ENCODE data around the gene KLF13.

The KLF13 gene

GRCh38 chr15:31323627-31324026 lies 3.0 kb upstream of the KLF13 start:
- peaks cover 3% of the 10 kb centered on the region for H3K9me3 ChIP-seq (ENCODE audit: control insufficient read depth, insufficient read depth, low read length)
- H3K4me1 ChIP-seq (ENCODE audit: control insufficient read depth, insufficient read depth, low read length), result peaks cover 14% of the 10 kb centered on the region
- H3K9ac ChIP-seq (ENCODE audit: low read depth, low read length), result no peak overlapping the region
- H3K4me3 ChIP-seq (ENCODE audit: low read depth, low read length), result no peak overlapping the region
- no peaks in the 10 kb centered on the region for H3K36me3 ChIP-seq (ENCODE audit: control insufficient read depth, insufficient read depth, low read length)
- H3K27me3 ChIP-seq (ENCODE audit: control insufficient read depth, insufficient read depth, low read length), result peaks cover 17% of the 10 kb centered on the region

GRCh38 chr15:31324186-31324585 lies 2.4 kb upstream of the KLF13 start:
- Histone ChIP-seq H3K27me3 (ENCODE audit: control insufficient read depth, insufficient read depth, low read length) (peaks cover 17% of the 10 kb centered on the region), H3K9ac (ENCODE audit: low read depth, low read length) (no peak overlapping the region), H3K4me1 (ENCODE audit: control insufficient read depth, insufficient read depth, low read length) (peaks cover 12% of the 10 kb centered on the region), H3K4me3 (ENCODE audit: low read depth, low read length) (no peak overlapping the region), H3K9me3 (ENCODE audit: control insufficient read depth, insufficient read depth, low read length) (peaks cover 3% of the 10 kb centered on the region), H3K36me3 (ENCODE audit: control insufficient read depth, insufficient read depth, low read length) (no peaks in the 10 kb centered on the region)

- Histone ChIP-seq H3K4me1 (ENCODE audit: control insufficient read depth, insufficient read depth, low read length) (peaks cover 9% of the 10 kb centered on the region), H3K9ac (ENCODE audit: low read depth, low read length) (peak overlapping the region; percentile 54), H3K36me3 (ENCODE audit: control insufficient read depth, insufficient read depth, low read length) (no peaks in the 10 kb centered on the region), H3K9me3 (ENCODE audit: control insufficient read depth, insufficient read depth, low read length) (peaks cover 3% of the 10 kb centered on the region), H3K27me3 (ENCODE audit: control insufficient read depth, insufficient read depth, low read length) (peaks cover 17% of the 10 kb centered on the region), H3K4me3 (ENCODE audit: low read depth, low read length) (peak overlapping the region; percentile 66)
These were observed 1.6 kb upstream of the KLF13 start for GRCh38 chr15:31324806-31325594.

GRCh38 chr15:31325595-31326155 lies 960 bp upstream of the KLF13 start:
- H3K4me1 ChIP-seq (ENCODE audit: control insufficient read depth, insufficient read depth, low read length), result peaks cover 13% of the 10 kb centered on the region
- peak overlapping the region; percentile 66 for H3K4me3 ChIP-seq (ENCODE audit: low read depth, low read length)
- H3K9ac ChIP-seq (ENCODE audit: low read depth, low read length), result peak overlapping the region; percentile 54
- peaks cover 3% of the 10 kb centered on the region for H3K9me3 ChIP-seq (ENCODE audit: control insufficient read depth, insufficient read depth, low read length)
- H3K27me3 ChIP-seq (ENCODE audit: control insufficient read depth, insufficient read depth, low read length), result peaks cover 17% of the 10 kb centered on the region
- no peaks in the 10 kb centered on the region for H3K36me3 ChIP-seq (ENCODE audit: control insufficient read depth, insufficient read depth, low read length)

GRCh38 chr15:31326875-31327668 lies 437 bp downstream of the KLF13 start:
- peaks cover 17% of the 10 kb centered on the region for H3K27me3 ChIP-seq (ENCODE audit: control insufficient read depth, insufficient read depth, low read length)
- H3K4me3 ChIP-seq (ENCODE audit: low read depth, low read length), result peak overlapping the region; percentile 68
- H3K36me3 ChIP-seq (ENCODE audit: control insufficient read depth, insufficient read depth, low read length), result no peaks in the 10 kb centered on the region
- no peak overlapping the region for H3K9ac ChIP-seq (ENCODE audit: low read depth, low read length)
- no peaks in the 10 kb centered on the region for H3K9me3 ChIP-seq (ENCODE audit: control insufficient read depth, insufficient read depth, low read length)
- H3K4me1 ChIP-seq (ENCODE audit: control insufficient read depth, insufficient read depth, low read length), result peaks cover 16% of the 10 kb centered on the region

- Histone ChIP-seq H3K4me3 (ENCODE audit: low read depth, low read length) (peak overlapping the region; percentile 68), H3K4me1 (ENCODE audit: control insufficient read depth, insufficient read depth, low read length) (peaks cover 22% of the 10 kb centered on the region), H3K36me3 (ENCODE audit: control insufficient read depth, insufficient read depth, low read length) (no peaks in the 10 kb centered on the region), H3K9me3 (ENCODE audit: control insufficient read depth, insufficient read depth, low read length) (no peaks in the 10 kb centered on the region), H3K9ac (ENCODE audit: low read depth, low read length) (no peak overlapping the region), H3K27me3 (ENCODE audit: control insufficient read depth, insufficient read depth, low read length) (peaks cover 17% of the 10 kb centered on the region)
These were observed 1.2 kb downstream of the KLF13 start for GRCh38 chr15:31327669-31328427.

GRCh38 chr15:31328428-31328968 lies 1.9 kb downstream of the KLF13 start:
- H3K36me3 ChIP-seq (ENCODE audit: control insufficient read depth, insufficient read depth, low read length), result no peaks in the 10 kb centered on the region
- H3K9ac ChIP-seq (ENCODE audit: low read depth, low read length), result no peak overlapping the region
- peak overlapping the region; percentile 54 for H3K4me3 ChIP-seq (ENCODE audit: low read depth, low read length)
- peaks cover 17% of the 10 kb centered on the region for H3K27me3 ChIP-seq (ENCODE audit: control insufficient read depth, insufficient read depth, low read length)
- H3K4me1 ChIP-seq (ENCODE audit: control insufficient read depth, insufficient read depth, low read length), result peaks cover 24% of the 10 kb centered on the region
- H3K9me3 ChIP-seq (ENCODE audit: control insufficient read depth, insufficient read depth, low read length), result no peaks in the 10 kb centered on the region

GRCh38 chr15:31328969-31329639 lies 2.5 kb downstream of the KLF13 start:
- H3K36me3 ChIP-seq (ENCODE audit: control insufficient read depth, insufficient read depth, low read length), result no peaks in the 10 kb centered on the region
- H3K9me3 ChIP-seq (ENCODE audit: control insufficient read depth, insufficient read depth, low read length), result no peaks in the 10 kb centered on the region
- H3K4me3 ChIP-seq (ENCODE audit: low read depth, low read length), result peak overlapping the region; percentile 54
- peaks cover 11% of the 10 kb centered on the region for H3K27me3 ChIP-seq (ENCODE audit: control insufficient read depth, insufficient read depth, low read length)
- peaks cover 27% of the 10 kb centered on the region for H3K4me1 ChIP-seq (ENCODE audit: control insufficient read depth, insufficient read depth, low read length)
- no peak overlapping the region for H3K9ac ChIP-seq (ENCODE audit: low read depth, low read length)

- no peaks in the 10 kb centered on the region for H3K36me3 ChIP-seq (ENCODE audit: control insufficient read depth, insufficient read depth, low read length)
- H3K4me3 ChIP-seq (ENCODE audit: low read depth, low read length), result peak overlapping the region; percentile 54
- no peak overlapping the region for H3K9ac ChIP-seq (ENCODE audit: low read depth, low read length)
- peaks cover 6% of the 10 kb centered on the region for H3K27me3 ChIP-seq (ENCODE audit: control insufficient read depth, insufficient read depth, low read length)
- H3K4me1 ChIP-seq (ENCODE audit: control insufficient read depth, insufficient read depth, low read length), result peaks cover 27% of the 10 kb centered on the region
- H3K9me3 ChIP-seq (ENCODE audit: control insufficient read depth, insufficient read depth, low read length), result no peaks in the 10 kb centered on the region
These were observed 3.0 kb downstream of the KLF13 start for GRCh38 chr15:31329640-31330010.

- Histone ChIP-seq H3K4me1 (ENCODE audit: control insufficient read depth, insufficient read depth, low read length) (peaks cover 22% of the 10 kb centered on the region), H3K36me3 (ENCODE audit: control insufficient read depth, insufficient read depth, low read length) (no peaks in the 10 kb centered on the region), H3K9me3 (ENCODE audit: control insufficient read depth, insufficient read depth, low read length) (no peaks in the 10 kb centered on the region), H3K27me3 (ENCODE audit: control insufficient read depth, insufficient read depth, low read length) (no peaks in the 10 kb centered on the region), H3K4me3 (ENCODE audit: low read depth, low read length) (peak overlapping the region; percentile 54), H3K9ac (ENCODE audit: low read depth, low read length) (no peak overlapping the region)
These were observed 3.6 kb downstream of the KLF13 start for GRCh38 chr15:31330111-31330785.
